ENCODE measurements around the gene KIF3A.
"Not testable (repeated sequence)": the region's sequence is repeated elsewhere in the genome, so short reads cannot be mapped to it uniquely, and the experiment has no call there.

The KIF3A gene

GRCh38 chr5:132718544-132719312 is 18.6 kb downstream of the KIF3A start:
- no peak for DNase-seq (ENCODE audit: low spot score)

- peak; percentile 79 for DNase-seq (ENCODE audit: low spot score)
Observed at GRCh38 chr5:132714456-132715307, 22.7 kb downstream of the KIF3A start.

GRCh38 chr5:132708645-132709044 is 28.7 kb downstream of the KIF3A start:
- DNase-seq (ENCODE audit: low spot score) = no peak

- no peak for DNase-seq (ENCODE audit: low spot score)
Observed at GRCh38 chr5:132704875-132705274, 32.5 kb downstream of the KIF3A start.

GRCh38 chr5:132695956-132696355 is 41.4 kb downstream of the KIF3A start:
- no peak for DNase-seq (ENCODE audit: low spot score)

- DNase-seq (ENCODE audit: low spot score) = no peak
Observed at GRCh38 chr5:132692632-132692967, 44.7 kb downstream of the KIF3A start.

GRCh38 chr5:132691755-132692631 is 45.4 kb downstream of the KIF3A start:
- DNase-seq (ENCODE audit: low spot score) = not testable (repeated sequence)

GRCh38 chr5:132690156-132690555 is 47.2 kb downstream of the KIF3A start:
- DNase-seq (ENCODE audit: low spot score) = no peak

- DNase-seq (ENCODE audit: low spot score) = no peak
Observed at GRCh38 chr5:132689513-132689912, 47.8 kb downstream of the KIF3A start.

GRCh38 chr5:132688536-132689339 is 48.6 kb downstream of the KIF3A start:
- peak; percentile 56 for DNase-seq (ENCODE audit: low spot score)

GRCh38 chr5:132687995-132688394 is 49.4 kb downstream of the KIF3A start:
- DNase-seq (ENCODE audit: low spot score) = peak; percentile 46

GRCh38 chr5:132686193-132686592 is 51.2 kb downstream of the KIF3A start:
- DNase-seq (ENCODE audit: low spot score) = no peak

- peak; percentile 73 for DNase-seq (ENCODE audit: low spot score)
Observed at GRCh38 chr5:132684922-132685720, 52.2 kb downstream of the KIF3A start.

GRCh38 chr5:132684491-132684890 is 52.9 kb downstream of the KIF3A start:
- no peak for DNase-seq (ENCODE audit: low spot score)

GRCh38 chr5:132681983-132682382 is 55.4 kb downstream of the KIF3A start:
- no peak for DNase-seq (ENCODE audit: low spot score)

- DNase-seq (ENCODE audit: low spot score) = no peak
Observed at GRCh38 chr5:132681476-132681831, 55.9 kb downstream of the KIF3A start.

GRCh38 chr5:132680780-132681475 is 56.4 kb downstream of the KIF3A start:
- DNase-seq (ENCODE audit: low spot score) = no peak

GRCh38 chr5:132679717-132680380 is 57.5 kb downstream of the KIF3A start:
- DNase-seq (ENCODE audit: low spot score) = no peak

- no peak for DNase-seq (ENCODE audit: low spot score)
Observed at GRCh38 chr5:132679166-132679565, 58.2 kb downstream of the KIF3A start.

- no peak for DNase-seq (ENCODE audit: low spot score)
Observed at GRCh38 chr5:132678735-132679134, 58.6 kb downstream of the KIF3A start.
